SK-N-SH (cell line): Measurements from ENCODE around the gene GRIN1. TPM values are rescaled to one million over a fixed set of nuclear protein-coding genes. Genes with fewer than 3 reads are reported as not detected.

ENCODE experiments used
- ELF1 ChIP-seq: IDR thresholded peaks from 2 replicates; pipeline ENCODE4 v1.4.0; 2012
- EZH2phosphoT487 ChIP-seq: fragments of 200-600 bp; sonication (generic); IDR thresholded peaks from 2 replicates; pipeline ENCODE4 v1.6.1; 2017; ENCODE audit warnings: low read depth, mixed run types, mild to moderate bottlenecking, antibody characterized with exemption, moderate library complexity, borderline replicate concordance
- FOSL2 ChIP-seq: IDR thresholded peaks from 2 replicates; pipeline ENCODE4 v1.4.0; 2012; ENCODE audit warnings: low read depth, mild to moderate bottlenecking, moderate library complexity, borderline replicate concordance
- FOXJ3 ChIP-seq: sonication (generic); formaldehyde crosslinking; IDR thresholded peaks from 2 replicates; pipeline ENCODE4 v1.5.1; 2020; ENCODE audit warnings: mild to moderate bottlenecking, missing genetic modification reagents
- FOXM1 ChIP-seq: IDR thresholded peaks from 2 replicates; pipeline ENCODE4 v1.4.0; 2012; ENCODE audit warnings: low read depth, mild to moderate bottlenecking
- JUND ChIP-seq: IDR thresholded peaks from 2 replicates; pipeline ENCODE4 v1.4.0; 2012
- NRF1 ChIP-seq: IDR thresholded peaks from 2 replicates; pipeline ENCODE4 v1.6.1; 2012; ENCODE audit warnings: low read depth, mild to moderate bottlenecking, low read length
- RAD21 ChIP-seq: IDR thresholded peaks from 2 replicates; pipeline ENCODE4 v1.6.1; 2012; ENCODE audit warnings: mild to moderate bottlenecking, low read length
- RXRA ChIP-seq: IDR thresholded peaks from 2 replicates; pipeline ENCODE4 v1.4.0; 2012; ENCODE audit warnings: low read depth, mild to moderate bottlenecking, borderline replicate concordance
- TEAD4 ChIP-seq: IDR thresholded peaks from 2 replicates; pipeline ENCODE4 v1.4.0; 2012; ENCODE audit warnings: mild to moderate bottlenecking, borderline replicate concordance; ENCODE audit not compliant: insufficient read depth
- polyA plus RNA-seq, 3 experiments: library from polyadenylated mRNA; depleted of rRNA; stranded (reverse); fragments of >200 nt; gene quantifications; 2 replicates each; pipeline ENCODE4 v1.2.3, GENCODE V29; 2012
- TF ChIP-seq, protein P1 (sequence below): IDR thresholded peaks from 2 replicates; pipeline ENCODE4 v1.4.0; 2012; ENCODE audit warnings: low read depth, borderline replicate concordance
- TF ChIP-seq, protein P2 (sequence below): IDR thresholded peaks from 2 replicates; pipeline ENCODE4; 2012
- TF ChIP-seq, protein P3 (sequence below): IDR thresholded peaks from 2 replicates; pipeline ENCODE4 v1.6.1; 2012; ENCODE audit warnings: mild to moderate bottlenecking, low read depth, low read length, moderate library complexity

Gene GRIN1
- polyA plus RNA-seq, 1 of the 3 experiments (the other 2 are of a cell fraction) = not detected

DNA sequence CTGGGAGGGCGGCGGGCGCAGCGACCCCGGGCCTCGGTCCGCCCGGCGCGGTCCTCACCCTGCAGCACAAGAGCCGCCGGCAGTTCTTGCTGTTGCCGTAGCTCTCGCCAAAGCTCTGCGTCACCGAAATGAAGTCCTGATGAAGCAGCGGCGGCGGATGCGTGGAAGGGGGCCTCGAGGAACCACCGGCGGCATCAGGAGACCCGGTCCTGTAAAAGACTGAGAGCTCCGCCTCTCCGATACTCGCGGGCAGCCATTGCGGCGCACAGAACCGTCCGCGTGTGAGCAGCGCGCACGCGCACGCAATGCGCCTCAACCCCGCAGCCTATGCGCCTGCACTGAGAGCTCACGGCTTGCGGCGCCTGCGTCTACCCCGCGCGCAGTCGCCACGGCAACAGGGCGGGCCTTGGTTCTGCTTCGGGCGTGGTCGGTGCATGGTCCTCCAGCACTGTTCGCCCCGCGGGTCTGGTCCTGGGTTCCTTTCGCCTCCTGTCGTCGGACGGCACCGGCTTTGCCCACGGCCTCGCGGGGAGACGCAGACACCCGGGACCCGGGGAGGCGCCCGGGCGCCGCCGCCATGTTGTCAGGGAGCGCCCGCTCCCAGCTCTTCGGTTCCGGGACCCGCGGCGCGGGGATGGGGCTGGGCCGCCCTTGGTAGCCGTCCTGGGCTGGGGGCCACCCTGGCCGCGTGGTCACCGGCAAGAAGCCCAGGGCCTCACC, 9.3 kb upstream of the GRIN1 start (continued):
- TF ChIP-seq, protein P1, sequence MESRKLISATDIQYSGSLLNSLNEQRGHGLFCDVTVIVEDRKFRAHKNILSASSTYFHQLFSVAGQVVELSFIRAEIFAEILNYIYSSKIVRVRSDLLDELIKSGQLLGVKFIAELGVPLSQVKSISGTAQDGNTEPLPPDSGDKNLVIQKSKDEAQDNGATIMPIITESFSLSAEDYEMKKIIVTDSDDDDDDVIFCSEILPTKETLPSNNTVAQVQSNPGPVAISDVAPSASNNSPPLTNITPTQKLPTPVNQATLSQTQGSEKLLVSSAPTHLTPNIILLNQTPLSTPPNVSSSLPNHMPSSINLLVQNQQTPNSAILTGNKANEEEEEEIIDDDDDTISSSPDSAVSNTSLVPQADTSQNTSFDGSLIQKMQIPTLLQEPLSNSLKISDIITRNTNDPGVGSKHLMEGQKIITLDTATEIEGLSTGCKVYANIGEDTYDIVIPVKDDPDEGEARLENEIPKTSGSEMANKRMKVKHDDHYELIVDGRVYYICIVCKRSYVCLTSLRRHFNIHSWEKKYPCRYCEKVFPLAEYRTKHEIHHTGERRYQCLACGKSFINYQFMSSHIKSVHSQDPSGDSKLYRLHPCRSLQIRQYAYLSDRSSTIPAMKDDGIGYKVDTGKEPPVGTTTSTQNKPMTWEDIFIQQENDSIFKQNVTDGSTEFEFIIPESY = no peak
- TF ChIP-seq FOXM1 = no peak
- no peak for TF ChIP-seq TEAD4
- no peak for TF ChIP-seq JUND
- TF ChIP-seq RXRA = no peak
- no peak for TF ChIP-seq EZH2phosphoT487
- no peak for TF ChIP-seq FOXJ3
- TF ChIP-seq ELF1 = no peak
- no peak for TF ChIP-seq RAD21
- TF ChIP-seq FOSL2 = no peak
- TF ChIP-seq, protein P2, sequence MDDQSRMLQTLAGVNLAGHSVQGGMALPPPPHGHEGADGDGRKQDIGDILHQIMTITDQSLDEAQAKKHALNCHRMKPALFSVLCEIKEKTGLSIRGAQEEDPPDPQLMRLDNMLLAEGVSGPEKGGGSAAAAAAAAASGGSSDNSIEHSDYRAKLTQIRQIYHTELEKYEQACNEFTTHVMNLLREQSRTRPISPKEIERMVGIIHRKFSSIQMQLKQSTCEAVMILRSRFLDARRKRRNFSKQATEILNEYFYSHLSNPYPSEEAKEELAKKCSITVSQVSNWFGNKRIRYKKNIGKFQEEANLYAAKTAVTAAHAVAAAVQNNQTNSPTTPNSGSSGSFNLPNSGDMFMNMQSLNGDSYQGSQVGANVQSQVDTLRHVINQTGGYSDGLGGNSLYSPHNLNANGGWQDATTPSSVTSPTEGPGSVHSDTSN = no peak
- peak; percentile 94 for TF ChIP-seq NRF1
- TF ChIP-seq, protein P3, sequence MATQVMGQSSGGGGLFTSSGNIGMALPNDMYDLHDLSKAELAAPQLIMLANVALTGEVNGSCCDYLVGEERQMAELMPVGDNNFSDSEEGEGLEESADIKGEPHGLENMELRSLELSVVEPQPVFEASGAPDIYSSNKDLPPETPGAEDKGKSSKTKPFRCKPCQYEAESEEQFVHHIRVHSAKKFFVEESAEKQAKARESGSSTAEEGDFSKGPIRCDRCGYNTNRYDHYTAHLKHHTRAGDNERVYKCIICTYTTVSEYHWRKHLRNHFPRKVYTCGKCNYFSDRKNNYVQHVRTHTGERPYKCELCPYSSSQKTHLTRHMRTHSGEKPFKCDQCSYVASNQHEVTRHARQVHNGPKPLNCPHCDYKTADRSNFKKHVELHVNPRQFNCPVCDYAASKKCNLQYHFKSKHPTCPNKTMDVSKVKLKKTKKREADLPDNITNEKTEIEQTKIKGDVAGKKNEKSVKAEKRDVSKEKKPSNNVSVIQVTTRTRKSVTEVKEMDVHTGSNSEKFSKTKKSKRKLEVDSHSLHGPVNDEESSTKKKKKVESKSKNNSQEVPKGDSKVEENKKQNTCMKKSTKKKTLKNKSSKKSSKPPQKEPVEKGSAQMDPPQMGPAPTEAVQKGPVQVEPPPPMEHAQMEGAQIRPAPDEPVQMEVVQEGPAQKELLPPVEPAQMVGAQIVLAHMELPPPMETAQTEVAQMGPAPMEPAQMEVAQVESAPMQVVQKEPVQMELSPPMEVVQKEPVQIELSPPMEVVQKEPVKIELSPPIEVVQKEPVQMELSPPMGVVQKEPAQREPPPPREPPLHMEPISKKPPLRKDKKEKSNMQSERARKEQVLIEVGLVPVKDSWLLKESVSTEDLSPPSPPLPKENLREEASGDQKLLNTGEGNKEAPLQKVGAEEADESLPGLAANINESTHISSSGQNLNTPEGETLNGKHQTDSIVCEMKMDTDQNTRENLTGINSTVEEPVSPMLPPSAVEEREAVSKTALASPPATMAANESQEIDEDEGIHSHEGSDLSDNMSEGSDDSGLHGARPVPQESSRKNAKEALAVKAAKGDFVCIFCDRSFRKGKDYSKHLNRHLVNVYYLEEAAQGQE = 0 out of 2 replicates have a peak, but pooled peaks have one; percentile 6
- TF ChIP-seq, all 33 proteins: peak for 9
